Activated naive CD4-positive, alpha-beta T cell treated with anti-CD3 and anti-CD28 coated beads, Interleukin-2, amount 50 U/mL, for 72 hours (primary cell): ENCODE data around the gene PI4KB. TPM values are rescaled to one million over a fixed set of nuclear protein-coding genes. Genes with fewer than 3 reads are reported as not detected.
"Not testable (repeated sequence)": the region's sequence is repeated elsewhere in the genome, so short reads cannot be mapped to it uniquely, and the experiment has no call there.

Experiments
- ATAC-seq, 2 donors: fragments of 150-1000 bp; cut with Tn5 transposase; 2 replicates each; pipeline ENCODE4 v1.10.0; 2021; ENCODE audit warnings: mild to moderate bottlenecking in 2 of 2, moderate library complexity in 2 of 2
- DNase-seq, 2 donors: peaks; one replicate each; pipeline ENCODE4 v3.0.0; 2021 to 2022; ENCODE audit warnings: low spot score in 2 of 2
- H3K27ac Mint-ChIP-seq, 2 donors: one replicate each; pipeline ENCODE4 v1.8.0; 2022; ENCODE audit warnings: mild to moderate bottlenecking in 2 of 2, mixed read lengths in 2 of 2
- H3K36me3 Mint-ChIP-seq, 2 donors: one replicate each; pipeline ENCODE4 v1.8.0; 2022; ENCODE audit warnings: mixed read lengths in 2 of 2
- H3K9me3 Mint-ChIP-seq, 2 donors: one replicate each; pipeline ENCODE4 v1.8.0; 2022; ENCODE audit warnings: mixed read lengths in 2 of 2
- total RNA-seq, 2 donors: library from RNA; stranded (reverse); gene quantifications; one replicate each; pipeline ENCODE4 v1.2.3, GENCODE V29; 2022

Gene PI4KB
- total RNA-seq, 2 donors from 2014 or later: 55.0 to 75.3 TPM

DNA sequence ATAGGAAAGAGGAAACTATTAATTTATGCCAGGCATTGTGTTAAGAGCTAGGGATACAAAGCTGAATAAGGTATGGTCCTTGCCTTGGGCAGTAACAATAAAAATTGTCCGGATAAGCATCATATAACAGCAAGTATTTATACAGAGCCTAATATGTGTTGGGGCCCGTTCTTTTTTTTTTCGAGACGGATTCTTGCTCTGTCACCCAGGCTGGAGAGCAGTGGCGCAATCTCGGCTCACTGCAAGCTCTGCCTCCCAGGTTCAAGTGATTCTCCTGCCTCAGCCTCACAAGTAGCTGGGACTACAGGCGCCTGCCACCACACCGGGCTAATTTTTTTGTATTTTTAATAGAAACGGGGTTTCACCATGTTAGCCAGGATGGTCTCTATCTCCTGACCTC is 23.1 kb upstream of the PI4KB start:
- ATAC-seq, H3K9me3 Mint-ChIP-seq, DNase-seq, H3K27ac Mint-ChIP-seq: not testable (repeated sequence)
- H3K36me3 Mint-ChIP-seq: peaks cover 14 to 18% of the 10 kb centered on the region in 2 donors

DNA sequence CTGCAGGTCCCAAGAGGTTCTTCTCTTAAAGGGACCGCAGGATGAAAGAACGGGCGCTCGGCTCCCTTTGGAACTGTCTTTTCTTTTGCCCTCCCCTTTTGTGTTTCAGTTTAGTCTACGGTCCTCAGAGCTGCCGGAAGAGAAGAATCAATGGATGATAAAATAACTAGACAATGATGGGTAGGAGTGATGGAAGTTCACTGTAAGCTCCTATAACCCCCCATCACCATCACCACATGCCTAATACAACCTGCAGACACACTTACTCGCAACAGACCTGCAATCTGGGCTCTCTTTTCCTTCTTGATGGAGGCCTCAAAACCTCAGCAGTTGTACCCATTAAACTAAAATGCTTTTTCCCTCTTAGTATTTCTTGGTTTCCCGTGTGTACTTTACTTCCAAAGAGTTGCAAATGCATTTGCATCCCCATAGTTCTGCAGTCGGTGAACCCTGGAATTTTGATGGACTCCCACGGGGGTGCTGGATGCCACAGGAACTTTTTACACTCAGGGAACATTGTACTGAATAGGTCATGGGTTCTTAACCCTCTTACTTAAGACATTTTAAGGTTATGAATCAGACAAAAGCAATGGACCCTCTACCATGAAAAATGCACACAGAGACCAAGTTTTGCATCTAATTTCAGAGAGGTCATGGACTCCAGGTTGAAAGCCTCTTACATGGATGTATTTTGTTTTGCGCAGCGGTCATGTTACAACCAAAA is 20.5 kb upstream of the PI4KB start:
- ATAC-seq (peak in 1 of 2 donors; percentile 5), DNase-seq (no peak)
- Mint-ChIP-seq H3K36me3 (peaks cover 14 to 25% of the 10 kb centered on the region in 2 donors), H3K27ac (peak overlapping the region; percentile 96 to 99), H3K9me3 (no peaks in the 10 kb centered on the region)

DNA sequence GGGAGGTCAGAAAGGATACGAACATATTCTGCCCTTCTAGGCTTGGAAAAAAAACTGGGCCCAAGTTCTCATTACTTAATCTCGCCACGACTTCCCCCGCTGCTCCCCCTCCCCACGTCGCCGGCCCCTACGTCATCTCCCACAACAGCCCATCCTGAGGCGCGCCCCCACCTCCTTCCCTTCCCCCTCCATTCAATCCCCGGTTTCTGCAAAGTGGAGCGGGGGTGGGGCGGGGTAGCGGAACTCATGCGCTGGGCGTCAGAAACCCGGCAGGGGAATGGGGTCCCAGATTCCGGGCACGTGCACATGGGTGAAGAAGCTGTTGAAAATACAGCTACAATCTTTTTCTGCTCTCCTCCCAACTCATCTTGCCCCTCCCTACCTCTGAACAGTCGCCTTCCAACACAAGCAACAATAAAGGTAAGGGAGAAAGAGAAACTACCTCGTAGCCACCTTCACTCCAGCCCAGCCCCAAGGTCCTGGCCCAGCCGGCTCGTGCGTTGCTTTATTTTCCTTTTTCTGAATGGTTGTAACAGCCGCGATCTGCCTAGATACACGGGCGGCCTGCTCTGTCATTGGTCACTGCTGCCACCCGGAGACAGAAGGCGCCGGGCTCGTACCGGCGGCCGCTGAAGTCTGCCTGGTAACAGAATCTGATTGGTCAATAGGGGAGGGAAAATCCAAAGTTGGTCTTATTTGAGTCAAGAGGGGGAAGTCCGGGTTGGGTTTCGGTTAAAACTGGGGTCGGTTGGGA is 19.7 kb upstream of the PI4KB start, which contains the start of gene RFX5:
RFX5 (minus strand) TSS at position 484 of the 754 bp plus-strand sequence. CDS start 932 bp downstream, outside the sequence.
- peak; percentile 89 to 97 for DNase-seq
- H3K36me3 Mint-ChIP-seq: peaks cover 14 to 20% of the 10 kb centered on the region in 2 donors
- H3K27ac Mint-ChIP-seq: peak within 1 kb of the TSS; percentile 96 to 99
- peak; percentile 97 to 98 for ATAC-seq
- no peaks in the 10 kb centered on the region for H3K9me3 Mint-ChIP-seq

DNA sequence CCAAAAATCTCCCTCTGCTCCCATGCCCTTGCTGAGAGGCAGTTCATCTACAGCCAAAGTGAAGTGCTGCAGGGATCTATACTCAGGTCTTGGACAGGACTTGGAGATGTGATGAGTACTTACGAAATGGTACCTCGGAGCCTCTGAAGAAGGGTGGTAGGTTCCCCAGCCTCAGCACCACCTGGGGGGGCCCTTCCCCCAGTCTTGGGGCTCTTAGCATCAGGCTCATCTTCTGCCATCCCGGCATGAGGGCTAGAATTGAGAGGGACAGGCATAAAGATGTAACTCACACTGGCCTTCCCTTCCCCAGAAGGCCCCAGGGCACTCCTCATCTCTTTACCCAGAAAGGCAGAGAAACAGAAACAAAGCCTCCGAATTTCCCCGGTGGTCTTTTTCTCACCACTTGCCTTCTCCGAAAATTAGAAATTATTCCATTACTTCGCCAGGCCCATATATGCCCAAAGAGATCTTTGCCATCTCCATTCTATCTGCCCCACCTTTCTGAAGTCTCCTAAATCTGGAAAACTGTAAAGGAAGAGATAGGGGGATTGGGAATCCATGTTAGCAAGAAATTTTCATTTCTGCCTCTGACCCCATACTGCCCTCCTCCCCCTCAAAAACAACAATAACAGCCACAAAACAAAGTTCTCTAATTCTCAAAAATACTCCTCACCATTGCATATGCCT is 19.0 kb upstream of the PI4KB start:
- Mint-ChIP-seq H3K27ac (peak overlapping the region; percentile 96 to 99), H3K36me3 (peaks cover 14 to 16% of the 10 kb centered on the region in 2 donors), H3K9me3 (no peaks in the 10 kb centered on the region)
- DNase-seq: no peak
- ATAC-seq: no peak

DNA sequence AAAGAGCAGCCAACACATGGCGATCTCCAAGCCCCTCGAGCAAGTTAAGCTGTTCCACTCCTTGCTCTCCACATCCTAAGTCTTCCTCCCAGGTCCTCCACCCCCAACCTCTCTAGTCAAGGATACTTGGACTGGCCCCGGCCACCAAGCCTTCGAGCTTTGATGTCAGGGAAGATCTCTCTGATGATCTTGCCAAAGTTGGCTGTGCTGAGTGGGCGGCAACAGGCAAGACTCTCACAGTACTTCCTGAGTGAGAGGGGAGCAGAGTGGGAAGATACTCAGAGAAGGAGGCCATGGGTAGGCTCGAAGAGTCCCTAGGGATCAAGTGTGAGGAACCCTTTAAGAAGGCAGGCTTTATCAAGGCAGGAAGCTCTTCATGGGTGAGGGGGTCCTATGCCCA is 17.1 kb upstream of the PI4KB start:
- Mint-ChIP-seq H3K27ac (peak overlapping the region in 1 of 2 donors; percentile 82), H3K9me3 (no peaks in the 10 kb centered on the region), H3K36me3 (peaks cover 14 to 16% of the 10 kb centered on the region in 2 donors)
- ATAC-seq: no peak
- DNase-seq: no peak

DNA sequence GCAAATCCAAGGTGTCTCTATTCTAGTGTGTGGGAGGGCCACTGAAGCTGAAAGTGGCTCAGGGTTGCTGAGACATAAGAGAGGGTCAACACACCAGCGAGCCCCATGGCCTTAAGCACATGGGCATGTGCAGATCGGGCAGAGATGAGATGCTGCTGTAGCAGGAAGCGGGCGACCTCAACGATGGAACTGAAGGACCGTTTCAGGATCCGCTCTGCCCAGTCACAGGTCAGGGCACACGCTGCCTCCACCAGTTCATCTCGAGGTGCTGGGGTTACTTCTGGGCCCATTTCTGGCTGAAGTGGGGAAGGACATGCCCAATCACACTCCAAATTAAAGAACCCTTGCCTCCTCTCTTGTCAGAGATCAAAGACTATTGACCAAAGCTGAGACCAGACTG is 16.4 kb upstream of the PI4KB start:
- H3K36me3 Mint-ChIP-seq: peaks cover 14 to 16% of the 10 kb centered on the region in 2 donors
- ATAC-seq: no peak
- no peaks in the 10 kb centered on the region for H3K9me3 Mint-ChIP-seq
- peak overlapping the region; percentile 82 to 92 for H3K27ac Mint-ChIP-seq
- DNase-seq: no peak

DNA sequence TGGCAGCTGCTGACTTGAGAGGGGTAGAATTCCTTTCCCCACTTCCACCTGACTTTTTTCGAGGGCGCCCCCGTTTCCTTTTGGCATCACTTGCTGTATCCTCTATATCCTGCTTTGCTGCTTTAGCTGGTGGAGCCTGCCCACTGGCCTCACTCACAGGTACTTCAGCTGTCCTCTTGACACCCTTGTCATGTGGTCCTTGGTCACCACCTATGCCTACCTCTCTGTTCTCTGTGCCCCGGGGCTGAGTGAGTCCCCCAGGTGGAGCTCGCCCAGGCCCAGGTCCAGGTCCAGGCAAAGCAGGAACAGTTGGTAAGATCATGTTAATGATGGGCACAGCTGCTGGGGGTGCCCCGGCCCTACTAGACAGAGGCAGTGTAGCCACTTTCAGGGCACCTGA is 15.4 kb upstream of the PI4KB start:
- Mint-ChIP-seq H3K27ac (peak overlapping the region in 1 of 2 donors; percentile 82), H3K9me3 (no peaks in the 10 kb centered on the region), H3K36me3 (peaks cover 14 to 16% of the 10 kb centered on the region in 2 donors)
- ATAC-seq (no peak), DNase-seq (no peak)

DNA sequence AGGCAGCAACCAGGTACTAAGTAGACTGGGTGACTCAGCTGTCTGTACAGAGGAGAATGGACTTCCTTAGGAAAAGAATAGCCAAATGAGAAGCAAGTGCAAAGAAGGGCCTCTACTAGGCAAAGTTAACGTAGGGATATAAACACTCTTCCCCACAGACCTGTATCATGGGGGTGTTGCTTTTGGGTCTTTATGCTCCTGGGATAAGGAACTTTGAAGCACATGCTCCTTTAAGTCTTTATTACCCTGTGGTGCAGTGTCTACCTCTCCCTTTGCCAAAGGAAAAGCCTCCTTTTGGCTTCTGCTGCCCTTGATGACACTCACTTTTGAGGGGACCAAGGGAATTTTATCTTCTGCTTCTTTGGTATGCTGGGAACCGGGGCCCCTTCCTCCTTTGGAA is 14.8 kb upstream of the PI4KB start:
- Mint-ChIP-seq H3K9me3 (no peaks in the 10 kb centered on the region), H3K36me3 (peaks cover 13 to 15% of the 10 kb centered on the region in 2 donors), H3K27ac (peak overlapping the region in 1 of 2 donors; percentile 82)
- DNase-seq (no peak), ATAC-seq (no peak)

DNA sequence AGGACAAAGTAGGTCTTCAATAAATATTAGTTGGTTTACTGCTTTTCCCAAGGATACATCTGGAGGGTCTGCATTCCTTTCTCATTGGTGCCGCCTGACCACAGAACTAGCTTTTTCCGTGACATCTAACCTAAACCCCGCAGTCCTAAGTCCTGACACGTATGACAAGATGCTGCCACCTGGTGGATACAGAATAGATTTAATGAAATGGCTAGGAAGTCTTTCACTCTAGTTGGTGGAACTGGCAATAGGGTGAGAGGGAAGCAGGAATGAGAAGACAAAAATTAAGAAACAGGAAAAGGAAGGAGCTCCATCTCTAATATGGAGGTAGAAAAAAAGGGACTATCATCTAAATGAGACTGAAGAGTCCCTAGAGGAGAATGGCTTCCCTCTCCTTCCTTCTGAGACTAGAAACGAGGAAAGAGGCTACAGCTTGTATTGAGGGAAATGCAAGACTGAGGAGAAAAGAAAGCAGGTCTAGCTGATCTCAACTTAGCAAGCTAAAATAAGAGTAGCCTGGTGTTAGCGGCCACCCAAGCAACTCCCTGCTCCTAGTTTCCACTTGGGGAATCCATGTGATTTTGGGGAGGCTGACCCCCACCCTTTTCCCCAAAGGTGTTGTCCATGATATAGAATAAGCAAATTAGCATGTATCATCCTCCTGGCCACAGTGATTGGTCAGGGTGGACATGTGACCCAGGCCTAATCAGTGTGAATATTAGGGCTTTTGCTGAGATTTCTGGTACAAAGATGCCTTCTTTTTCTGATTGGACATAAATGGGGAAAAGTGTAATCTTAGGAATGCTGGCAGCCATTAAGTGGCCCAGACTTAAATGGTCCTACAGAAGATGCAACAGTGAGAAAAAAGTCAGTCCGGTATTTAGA is 13.9 kb upstream of the PI4KB start:
- DNase-seq (peak in 1 of 2 donors; percentile 61), ATAC-seq (peak; percentile 90)
- Mint-ChIP-seq H3K9me3 (no peaks in the 10 kb centered on the region), H3K27ac (peak overlapping the region in 1 of 2 donors; percentile 41), H3K36me3 (peaks cover 4 to 7% of the 10 kb centered on the region in 2 donors)

DNA sequence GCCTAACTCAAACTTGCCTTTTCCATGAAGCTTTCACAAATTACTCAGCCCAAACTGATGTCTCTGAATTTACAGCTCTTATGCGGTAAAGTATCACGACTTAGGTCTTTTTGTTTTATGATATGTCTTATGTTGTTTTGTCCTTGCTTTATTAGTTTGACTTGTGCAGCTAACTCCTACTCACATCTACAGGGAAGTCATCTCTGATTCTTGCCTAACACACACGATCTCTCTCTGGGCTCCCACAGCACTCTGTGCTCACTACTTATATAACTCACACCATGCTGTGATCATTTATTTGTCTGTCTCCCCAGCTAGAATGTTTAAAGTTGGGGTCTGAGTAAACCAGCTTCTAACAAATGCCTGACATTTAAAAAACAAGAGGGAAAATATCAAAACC is 9.3 kb upstream of the PI4KB start:
- ATAC-seq: no peak
- no peaks in the 10 kb centered on the region for H3K9me3 Mint-ChIP-seq

DNA sequence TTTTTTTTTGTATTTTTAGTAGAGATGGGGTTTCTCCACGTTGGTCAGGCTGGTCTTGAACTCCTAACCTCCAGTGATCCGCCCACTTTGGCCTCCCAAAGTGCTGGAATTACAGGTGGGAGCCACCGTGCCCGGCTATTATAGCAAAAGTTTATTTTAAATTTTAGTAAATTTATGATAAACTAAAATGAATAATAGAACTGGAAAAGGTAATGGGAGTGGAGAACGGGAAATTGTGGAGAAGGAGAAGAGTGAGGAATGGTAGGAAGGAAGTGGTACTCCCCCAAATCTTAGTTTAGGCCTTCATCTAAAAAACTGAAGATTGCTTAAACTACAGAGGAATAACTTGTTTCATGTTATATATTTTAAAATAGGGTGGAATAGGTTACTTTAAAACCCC is 7.6 kb upstream of the PI4KB start:
- no peak for ATAC-seq

More for the DNA sequence above, 9.3 kb upstream of the PI4KB start:
- DNase-seq: no peak
- Mint-ChIP-seq H3K36me3 (no peaks in the 10 kb centered on the region), H3K27ac (no peak overlapping the region)

DNA sequence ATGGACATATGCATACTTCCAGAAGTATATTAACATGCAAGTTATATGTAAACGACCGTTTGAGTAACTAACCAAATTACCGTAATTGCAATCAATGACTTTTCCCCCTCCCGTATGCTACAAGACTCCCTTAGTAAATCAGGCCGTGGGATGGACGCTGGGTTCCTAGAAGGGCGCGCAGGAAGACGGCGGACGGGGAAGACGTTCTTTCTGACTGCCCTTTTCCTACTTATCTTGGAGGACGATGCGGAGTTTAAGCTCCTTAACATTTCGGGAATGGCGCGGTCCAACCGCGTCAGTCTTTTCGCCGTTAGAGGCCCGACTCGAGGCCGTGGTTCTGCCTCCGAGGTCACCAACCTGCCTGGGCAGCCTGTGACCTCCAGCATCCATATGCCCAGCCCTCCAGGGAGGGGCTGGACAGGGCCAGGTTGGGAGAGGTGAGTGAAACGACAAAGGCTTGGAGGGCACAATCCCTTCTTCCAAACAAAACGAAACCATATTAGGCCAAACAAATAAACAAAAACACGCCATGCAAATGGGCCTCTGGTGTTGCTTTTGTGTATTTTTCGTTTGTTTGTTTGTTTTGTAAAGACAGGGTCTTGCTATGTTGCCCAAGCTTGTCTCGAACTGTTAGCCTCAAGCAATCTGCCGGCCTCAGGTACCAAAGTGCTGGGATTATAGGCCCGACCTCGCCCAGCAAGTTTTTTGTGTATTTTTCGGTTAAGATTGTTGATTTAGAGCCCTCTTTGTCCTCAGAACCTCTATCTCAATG is 873 bp upstream of the PI4KB start:
- DNase-seq (peak in 1 of 2 donors; percentile 22), ATAC-seq (peak; percentile 23 to 37)
- peak overlapping the region; percentile 86 to 100 for H3K27ac Mint-ChIP-seq
- H3K9me3 Mint-ChIP-seq: no peaks in the 10 kb centered on the region
- H3K36me3 Mint-ChIP-seq: peaks cover 9 to 15% of the 10 kb centered on the region in 2 donors

More for the DNA sequence above, 7.6 kb upstream of the PI4KB start:
- Mint-ChIP-seq H3K9me3 (no peaks in the 10 kb centered on the region), H3K27ac (no peak overlapping the region), H3K36me3 (no peaks in the 10 kb centered on the region)
- DNase-seq: no peak

DNA sequence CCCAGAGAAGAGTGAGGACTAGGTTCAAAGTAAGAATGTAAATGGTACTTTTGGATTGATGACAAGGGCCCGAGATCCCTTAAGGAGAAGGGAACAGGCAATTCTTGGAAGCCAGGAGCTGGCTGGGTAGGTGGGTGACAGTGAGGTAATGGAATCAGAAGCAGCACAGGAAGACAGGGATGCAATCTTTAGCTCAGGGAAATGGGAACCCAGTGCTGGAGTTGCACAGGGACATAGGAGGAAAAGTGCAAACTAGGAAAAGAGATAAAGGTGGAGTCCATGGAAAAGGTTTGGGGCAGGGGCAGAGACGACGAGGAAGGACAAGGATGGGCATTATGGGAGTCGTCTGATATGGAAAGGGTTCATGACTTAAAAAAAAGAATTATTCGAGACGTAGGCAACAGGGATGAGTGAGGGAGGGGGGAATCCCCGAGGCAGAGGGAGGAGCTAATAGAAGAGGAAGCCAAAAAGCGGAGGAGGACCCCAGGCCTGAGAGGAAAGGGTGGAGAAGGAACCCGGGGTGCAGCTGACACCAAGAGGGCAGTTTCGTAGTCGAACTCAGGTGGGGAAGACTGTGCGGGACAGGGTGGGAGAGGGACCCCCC is 495 bp downstream of the PI4KB start:
- H3K9me3 Mint-ChIP-seq: no peaks in the 10 kb centered on the region
- peaks cover 14 to 15% of the 10 kb centered on the region in 2 donors for H3K36me3 Mint-ChIP-seq
- peak overlapping the region; percentile 86 to 92 for H3K27ac Mint-ChIP-seq
- ATAC-seq: peak; percentile 55 to 76
- peak in 1 of 2 donors; percentile 46 for DNase-seq

DNA sequence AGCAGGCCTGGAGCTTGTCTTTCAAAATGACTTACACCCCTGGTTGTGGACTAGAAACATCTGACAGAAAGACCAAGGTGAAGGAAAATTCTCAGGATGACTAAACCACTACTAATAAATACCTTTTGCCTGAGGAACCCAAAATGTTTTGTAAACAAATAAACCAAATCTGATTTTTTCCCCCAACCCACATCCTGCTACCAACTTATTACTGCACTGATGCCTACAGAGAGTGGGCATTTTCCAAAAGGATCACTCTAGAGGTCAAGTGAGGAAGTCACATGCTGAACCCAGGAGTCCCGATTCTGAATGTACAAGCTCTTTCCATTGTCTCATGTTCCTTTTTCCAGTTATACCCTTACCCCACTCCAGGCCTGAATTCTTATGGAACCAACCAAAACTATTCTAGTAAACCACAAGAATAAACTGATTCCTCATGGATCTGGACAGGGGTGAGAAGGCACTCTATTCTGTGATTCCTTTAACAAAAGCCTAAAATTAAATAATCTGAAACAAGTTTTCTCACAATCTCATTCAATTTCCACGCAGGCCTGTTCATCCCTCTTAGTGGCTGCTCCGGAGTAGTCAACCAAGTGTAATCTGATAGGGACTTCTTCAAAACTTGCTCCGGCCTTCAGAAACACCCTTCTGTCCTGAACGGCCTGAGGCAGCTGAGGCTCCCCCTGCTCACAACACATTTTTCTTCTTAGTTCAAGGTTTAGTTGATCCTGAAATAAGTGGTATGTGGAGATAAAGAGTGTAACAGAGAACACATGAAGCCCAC is 1.4 kb downstream of the PI4KB start:
- no peaks in the 10 kb centered on the region for H3K9me3 Mint-ChIP-seq
- H3K27ac Mint-ChIP-seq: peak overlapping the region; percentile 86 to 92
- DNase-seq: no peak
- ATAC-seq: no peak
- peaks cover 14 to 15% of the 10 kb centered on the region in 2 donors for H3K36me3 Mint-ChIP-seq
